Prostate gland (tissue), 2 donors: Measurements from ENCODE around the gene FRMD1.

Experiments
- CTCF ChIP-seq, 4 experiments: fragments of 200-600 bp in 2 of 4; fragments of 450-650 bp in 2 of 4; sonication (generic) in 2 of 4; IDR thresholded peaks; 1 replicate in 3 of 4; 2 replicates in 1 of 4; pipeline ENCODE4 v1.5.1; 2016 to 2019; ENCODE audit warnings: antibody characterized with exemption in 4 of 4, mild to moderate bottlenecking in 2 of 4, moderate library complexity in 2 of 4
- POLR2A ChIP-seq: fragments of 450-650 bp; IDR thresholded peaks from one replicate; pipeline ENCODE4 v1.6.1; 2016; ENCODE audit warnings: antibody characterized with exemption, mild to moderate bottlenecking

GRCh38 chr6:168080393-168081077, 1.5 kb upstream of the FRMD1 start:
- TF ChIP-seq CTCF (IDR thresholded peaks at IDR 0.05) (no peak), POLR2A (no peak)
